GM21825 (cell line): ENCODE measurements around the gene RPUSD1.
"Not testable (repeated sequence)": the region's sequence is repeated elsewhere in the genome, so short reads cannot be mapped to it uniquely, and the experiment has no call there.

Source experiments
- ATAC-seq: cut with Tn5 transposase; IDR thresholded peaks from one replicate; pipeline ENCODE4 v1.9.1; 2021; ENCODE audit warnings: mild to moderate bottlenecking, moderate library complexity; ENCODE audit not compliant: unreplicated experiment

Gene RPUSD1, protein sequence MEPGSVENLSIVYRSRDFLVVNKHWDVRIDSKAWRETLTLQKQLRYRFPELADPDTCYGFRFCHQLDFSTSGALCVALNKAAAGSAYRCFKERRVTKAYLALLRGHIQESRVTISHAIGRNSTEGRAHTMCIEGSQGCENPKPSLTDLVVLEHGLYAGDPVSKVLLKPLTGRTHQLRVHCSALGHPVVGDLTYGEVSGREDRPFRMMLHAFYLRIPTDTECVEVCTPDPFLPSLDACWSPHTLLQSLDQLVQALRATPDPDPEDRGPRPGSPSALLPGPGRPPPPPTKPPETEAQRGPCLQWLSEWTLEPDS

DNA sequence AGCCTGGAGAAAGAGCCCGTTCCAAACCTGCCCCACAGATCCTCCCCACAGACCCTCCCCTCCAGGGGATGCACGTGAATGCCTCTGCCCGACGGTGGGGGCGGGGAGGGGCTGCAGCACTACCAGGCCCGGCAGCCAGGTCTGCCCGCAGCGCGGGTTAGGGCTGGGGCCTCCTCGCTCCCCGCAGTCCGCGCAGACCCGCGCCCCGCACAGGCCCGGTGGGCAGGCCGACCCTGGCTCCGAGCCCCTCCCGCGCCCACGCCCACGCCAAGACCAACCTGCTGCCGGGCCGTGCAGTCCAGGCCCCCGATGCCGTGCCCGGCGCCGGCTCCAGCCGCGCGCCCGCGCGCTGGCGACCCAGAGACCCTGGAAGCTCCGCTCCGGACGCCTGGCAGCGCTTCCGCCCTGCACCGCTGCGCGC is at the start of gene RPUSD1:
Gene RPUSD1 (minus strand): TSS at position 404 of the 421 bp plus-strand sequence. CDS start 644 bp downstream, outside the sequence.
- peak; percentile 20 for ATAC-seq

DNA sequence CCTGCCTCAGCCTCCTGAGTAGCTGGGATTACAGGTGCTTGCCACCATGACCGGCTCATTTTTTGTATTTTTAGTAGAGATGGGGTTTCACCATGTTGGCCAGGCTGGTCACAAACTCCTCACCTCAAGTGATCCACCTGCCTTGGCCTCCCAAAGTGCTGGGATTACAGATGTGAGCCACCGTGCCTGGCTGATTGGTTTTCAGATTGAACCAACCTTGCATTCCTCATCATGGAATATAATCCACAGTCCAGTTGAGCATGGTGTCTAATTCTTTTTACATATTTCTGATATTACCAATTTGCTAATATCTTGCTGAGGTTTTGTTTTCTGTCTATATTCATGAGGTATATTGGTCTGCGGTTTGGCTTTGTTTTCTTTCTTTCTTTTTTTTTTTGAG is 48.6 kb upstream of the RPUSD1 start:
- ATAC-seq, result not testable (repeated sequence)

DNA sequence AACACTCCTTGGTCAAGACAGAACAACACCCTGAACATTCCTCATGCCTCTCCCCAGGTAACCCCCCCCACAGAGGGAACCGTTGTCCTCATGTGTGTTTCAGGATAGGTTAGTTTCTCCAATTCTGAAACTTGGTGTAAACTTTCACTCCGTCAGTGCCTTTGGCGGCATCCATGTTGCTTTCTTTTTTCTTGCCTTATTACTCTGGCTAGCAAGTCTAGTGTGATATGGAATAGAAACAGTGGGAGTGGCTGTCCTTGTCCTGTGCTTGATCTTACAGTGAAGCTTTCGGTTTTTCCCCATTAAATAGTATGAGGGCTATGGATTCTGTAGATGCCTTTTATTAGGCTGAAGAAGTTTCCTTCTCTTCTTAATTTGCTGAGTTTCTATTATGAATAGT is 48.0 kb upstream of the RPUSD1 start:
- no peak for ATAC-seq

DNA sequence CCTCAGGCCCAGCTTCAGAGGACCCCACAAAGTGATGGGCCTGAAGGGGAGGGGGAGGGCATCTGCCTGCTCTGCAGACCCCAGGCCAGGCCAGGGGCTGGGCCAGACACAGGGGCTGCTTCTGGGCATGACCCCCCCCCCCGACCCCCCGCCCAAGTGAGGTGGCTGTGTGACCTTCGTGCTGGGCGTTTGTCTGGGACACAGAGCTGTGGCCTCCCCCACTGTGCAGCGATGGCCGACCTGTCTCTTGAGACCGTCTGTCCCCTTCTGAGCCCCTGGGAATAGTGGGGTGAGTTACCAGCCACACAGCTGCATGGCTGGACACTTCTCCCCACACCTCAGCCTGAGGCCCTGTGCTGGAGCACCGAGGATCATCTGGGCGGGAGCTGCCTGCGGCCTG is 47.2 kb upstream of the RPUSD1 start:
- no peak for ATAC-seq

DNA sequence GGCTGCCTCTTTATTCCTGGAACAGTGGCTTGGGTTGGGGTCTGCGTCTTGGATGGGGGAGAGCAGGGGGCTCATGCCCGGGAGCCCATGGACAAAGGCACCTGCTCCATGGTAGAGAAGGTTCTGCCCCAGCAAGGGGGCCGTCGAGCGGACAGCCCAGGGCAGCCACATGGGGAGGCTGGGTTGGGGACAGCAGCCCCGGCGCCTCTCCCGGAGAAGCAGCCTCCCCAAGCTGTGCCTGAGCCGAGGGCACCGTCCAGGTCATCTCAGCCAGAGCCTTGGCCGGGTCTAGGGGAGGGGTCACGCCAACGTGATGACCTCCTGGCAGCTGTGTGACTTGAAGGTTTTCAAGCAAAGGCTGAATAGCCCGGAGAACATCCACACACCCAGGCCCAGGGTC is 45.2 kb upstream of the RPUSD1 start:
- no peak for ATAC-seq

DNA sequence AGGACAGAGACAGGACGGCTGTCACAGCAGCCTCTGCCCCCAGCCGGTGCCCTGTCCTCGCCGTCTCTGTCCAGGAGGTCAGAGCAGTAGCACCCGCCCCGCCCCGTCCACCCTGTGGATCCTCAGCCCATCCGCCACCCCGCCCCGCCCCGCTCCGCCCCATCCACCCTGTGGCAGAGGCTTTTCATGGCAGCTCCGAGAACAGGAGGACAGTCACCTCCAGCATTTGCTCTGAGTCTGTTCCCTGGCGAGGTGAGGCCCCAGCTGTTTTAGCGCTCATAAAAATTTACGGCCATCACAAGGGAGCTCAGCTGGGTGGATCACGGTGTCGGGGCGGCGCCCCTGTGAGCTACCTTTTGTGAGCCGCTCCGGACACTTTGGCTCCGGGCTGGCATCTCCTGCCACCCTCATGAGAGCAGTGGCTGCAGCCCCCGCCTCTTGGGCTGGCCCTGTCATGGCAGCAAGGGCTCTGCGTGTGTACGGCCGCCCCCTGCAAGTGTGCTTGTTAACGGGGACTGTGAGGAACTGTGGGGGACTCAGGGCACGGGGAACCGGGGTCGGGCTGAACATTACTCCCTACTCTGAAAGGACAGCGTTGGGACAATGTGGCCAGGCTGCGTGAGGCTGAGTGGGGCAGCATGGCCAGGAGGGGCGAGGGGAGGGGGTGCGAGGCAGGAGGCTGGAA is 44.6 kb upstream of the RPUSD1 start:
- ATAC-seq, result no peak

DNA sequence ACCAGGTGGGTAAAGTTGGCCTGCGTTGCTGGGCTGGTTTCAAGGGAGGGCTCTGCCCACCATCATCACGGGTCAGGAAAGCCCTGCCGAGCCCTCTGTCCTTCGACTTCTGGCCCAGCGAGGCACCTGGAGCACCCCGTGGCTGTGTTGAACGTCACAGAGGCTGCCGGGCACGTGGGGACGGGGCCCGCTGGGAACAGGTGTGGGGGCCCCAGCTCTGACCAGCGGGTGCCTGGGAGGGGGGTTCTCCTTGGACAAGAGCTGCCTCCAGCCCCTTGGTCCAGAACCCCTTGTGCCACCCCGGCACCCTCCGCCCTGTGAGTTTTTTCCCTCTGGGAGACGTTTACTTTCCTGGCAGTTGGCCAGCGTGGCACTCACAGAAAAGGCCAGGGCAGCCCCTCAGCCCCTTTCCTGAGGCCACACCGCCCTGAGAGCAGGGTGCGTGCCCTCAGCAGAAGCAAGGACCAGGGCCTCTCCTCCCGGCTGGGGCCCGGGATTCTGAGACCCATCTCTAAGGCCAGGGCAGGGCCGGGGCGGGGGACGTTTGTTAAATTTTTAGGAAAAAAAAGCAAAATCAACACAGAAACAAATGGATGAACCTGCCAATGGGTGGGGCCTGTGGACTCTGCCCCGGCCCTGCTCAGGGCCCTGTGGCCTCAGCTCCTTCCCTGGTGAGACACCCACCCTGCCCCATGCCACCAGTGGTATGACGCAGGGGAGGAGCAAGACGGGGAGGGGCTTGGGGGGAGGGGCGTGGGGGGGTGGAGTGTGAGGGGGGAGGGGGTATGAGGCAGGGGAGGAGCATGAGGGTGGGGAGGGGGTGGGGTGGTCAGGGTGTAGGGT is 43.6 kb upstream of the RPUSD1 start:
- no peak for ATAC-seq

DNA sequence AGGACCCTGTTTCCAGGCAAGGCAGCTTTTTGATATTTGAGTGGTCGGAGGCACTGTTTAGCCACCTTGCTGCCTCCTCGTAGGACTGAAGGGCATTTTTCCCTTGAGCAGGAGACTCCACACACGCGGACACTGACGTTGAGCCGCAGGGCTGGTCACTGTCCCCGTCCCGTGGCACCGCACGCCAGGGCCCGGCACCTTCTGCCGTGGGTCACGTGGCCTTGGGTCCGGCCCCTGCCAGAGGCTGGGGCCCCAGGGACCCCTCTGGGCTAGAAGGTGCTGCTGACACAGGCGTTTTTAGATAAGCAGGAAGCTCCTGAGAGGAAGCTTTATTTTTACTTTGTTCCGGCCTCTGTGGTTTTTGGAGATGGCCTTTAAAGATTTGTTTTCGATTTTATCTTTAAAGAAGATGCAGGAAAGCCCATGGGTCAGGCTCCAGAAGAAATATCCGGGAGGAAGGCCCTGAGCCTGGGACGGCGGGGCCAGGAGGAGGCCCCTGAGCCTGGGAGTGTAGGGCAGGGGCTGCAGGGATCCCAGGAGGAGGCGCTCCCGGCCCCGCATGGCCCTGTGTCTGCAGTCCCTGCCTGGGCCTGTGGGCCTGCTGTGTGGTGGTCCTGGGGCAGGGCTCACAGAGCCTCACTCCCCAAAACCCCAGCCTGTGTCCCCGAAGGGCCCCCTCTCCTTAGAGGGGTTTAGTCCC is 42.8 kb upstream of the RPUSD1 start:
- no peak for ATAC-seq

DNA sequence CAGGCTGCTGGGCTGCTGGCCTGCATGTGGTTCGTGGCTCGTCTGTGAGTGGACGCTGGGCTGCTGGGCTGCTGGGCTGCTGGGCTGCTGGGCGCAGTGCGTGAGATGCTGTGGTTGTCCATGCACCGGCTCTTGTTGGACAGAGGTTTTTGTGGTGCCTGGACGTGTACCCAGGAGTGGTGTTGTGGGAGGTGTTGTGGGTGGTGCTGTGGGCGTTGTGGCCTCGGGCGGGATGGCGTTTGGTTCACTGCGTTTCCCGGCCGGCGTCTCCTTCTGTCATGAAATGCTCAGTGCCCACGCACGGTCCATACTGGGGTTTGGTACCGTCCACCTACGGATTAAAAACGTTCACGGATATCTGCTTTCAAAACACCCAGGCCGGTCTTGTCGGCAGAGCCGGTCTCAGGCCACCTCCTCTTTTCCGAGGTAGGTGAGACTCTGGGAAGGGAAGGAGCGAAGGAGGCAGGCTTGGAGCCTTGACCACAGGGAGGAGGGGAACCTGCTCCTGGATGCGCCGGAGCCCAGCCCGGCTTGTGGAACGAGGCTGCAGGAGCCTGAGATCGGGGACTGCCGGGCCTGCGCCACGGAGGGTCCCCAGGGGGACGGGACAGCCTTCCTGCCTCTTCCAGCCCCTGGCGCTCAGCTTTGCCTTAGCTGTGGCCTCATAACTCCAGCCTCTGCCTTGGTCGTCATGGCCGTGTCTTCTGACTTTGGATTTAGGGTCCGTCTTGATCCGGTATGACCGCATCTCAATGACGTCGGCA is 42.1 kb upstream of the RPUSD1 start:
- ATAC-seq, result no peak

DNA sequence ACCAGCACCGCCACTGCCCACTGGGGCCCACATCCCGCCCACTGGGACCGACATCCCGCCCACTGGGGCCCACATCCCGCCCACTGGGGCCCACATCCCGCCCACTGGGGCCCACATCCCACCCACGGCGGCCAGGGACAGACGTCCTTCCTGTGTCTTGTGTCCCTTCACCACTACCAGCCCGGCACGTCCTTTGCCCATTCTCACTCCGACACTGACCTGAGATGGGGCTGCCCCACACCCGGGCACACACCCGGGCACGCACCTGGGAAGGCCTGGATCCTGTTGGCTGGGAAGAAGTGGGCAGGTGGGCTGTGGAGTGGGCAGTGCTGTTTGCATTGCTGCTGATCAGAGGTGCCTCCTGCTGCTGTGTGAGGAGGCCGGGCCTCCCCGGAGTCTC is 40.7 kb upstream of the RPUSD1 start:
- ATAC-seq, result no peak

DNA sequence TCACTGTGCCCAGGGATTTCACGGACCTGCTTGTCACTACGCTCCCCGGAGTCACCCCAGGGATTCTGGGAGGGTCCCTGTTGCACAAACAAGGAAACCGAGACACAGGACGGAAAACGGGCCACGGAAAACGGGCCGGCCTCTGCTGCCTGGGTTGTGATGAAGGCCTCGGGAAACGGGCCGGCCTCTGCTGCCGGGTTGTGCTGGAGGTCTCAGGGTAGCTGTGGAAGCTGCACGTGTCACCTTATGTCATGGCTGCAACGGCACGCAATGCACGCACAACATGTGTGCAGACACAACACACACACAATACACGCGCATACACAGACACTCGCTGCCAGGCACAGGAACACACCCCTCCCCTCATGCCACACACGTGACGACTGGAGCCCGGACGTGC is 39.3 kb upstream of the RPUSD1 start:
- ATAC-seq, result no peak

DNA sequence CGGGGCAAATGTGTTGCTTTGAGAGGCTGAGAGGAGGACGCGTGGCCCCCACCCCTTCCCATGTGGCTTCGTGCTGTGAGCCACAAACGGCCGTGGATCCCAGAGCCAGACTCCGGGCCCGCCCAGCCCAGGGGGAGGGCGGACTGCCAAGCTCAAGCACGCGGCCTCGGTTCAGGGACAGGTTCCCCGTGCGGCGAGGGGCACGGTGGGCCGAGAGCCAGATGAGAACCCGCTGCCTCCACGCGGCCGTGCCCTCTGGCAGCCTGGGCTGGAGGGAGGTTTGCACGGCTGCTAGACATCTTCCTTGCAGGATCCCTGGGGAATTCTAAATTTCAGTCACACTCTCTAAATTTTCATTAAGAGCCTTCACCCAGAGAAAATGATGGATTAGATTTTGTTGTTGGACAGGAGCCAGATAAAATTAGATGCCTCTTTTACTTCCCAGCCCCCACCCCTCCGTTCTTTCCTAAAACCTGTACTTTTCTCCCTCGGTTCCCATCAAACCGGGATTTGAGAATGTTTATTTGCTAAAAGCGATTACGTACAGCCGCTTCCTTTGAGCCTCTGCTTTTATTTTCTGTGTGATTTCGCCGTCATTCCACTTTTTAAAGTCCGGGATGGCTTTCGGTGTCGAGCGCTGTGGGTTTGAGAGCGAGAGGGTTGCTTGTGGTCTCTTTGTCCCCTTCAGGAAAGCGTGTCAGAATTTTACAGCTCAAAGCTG is 37.3 kb upstream of the RPUSD1 start:
- no peak for ATAC-seq

DNA sequence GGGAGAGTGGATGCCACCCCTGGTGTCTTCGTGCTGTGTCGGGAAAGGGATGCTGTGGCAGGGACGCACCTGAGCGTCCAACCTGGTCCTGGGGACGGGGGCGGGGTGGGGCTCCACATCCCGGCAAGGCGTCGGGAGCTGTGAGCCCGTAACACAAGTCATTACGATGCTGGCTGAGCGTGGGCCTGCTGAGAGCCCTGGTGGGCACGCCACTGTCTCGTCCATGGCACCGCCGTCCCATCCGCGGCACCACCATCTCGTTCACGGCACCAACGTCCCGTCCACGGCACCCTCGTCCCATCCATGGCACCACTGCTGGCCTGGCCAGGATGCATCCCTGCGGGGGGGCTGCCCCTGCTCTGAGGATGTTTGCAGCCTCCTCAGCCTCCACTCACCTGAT is 36.4 kb upstream of the RPUSD1 start:
- ATAC-seq, result no peak

DNA sequence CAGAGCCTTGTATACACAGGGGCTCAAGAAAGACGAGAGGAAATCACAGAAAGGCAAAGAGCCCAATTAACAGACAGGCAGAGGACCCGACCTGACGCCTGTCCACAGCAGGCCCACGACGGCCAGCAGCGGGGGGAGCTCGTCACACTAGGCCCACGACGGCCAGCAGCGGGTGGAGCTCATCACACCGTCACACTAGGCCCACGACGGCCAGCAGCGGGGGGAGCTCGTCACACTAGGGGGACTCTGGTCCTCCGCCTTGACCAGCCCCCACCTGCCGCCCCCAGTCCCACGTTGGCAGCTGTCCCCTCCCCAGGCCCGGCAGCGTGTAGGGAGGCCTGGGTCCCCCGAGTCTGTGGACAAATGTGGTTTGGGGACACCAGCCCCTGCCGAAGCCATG is 36.0 kb upstream of the RPUSD1 start:
- ATAC-seq, result no peak

DNA sequence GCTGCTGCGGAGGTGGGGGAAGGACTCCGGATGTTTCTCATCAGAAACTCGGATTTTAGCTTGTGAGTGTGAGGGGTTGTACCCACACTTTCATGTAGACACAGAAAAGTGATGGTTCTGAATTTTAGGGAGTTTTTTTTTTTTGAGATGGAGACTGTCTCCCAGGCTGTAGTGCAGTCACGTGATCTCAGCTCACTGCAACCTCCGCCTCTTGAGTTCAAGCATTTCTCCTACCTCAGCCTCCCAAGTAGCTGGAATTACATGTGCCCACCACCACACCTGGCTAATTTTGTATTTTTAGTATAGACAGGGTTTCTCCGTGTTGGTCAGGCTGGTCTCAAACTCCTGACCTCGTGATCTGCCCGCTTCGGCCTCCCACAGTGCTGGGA is 34.7 kb upstream of the RPUSD1 start:
- no peak for ATAC-seq

DNA sequence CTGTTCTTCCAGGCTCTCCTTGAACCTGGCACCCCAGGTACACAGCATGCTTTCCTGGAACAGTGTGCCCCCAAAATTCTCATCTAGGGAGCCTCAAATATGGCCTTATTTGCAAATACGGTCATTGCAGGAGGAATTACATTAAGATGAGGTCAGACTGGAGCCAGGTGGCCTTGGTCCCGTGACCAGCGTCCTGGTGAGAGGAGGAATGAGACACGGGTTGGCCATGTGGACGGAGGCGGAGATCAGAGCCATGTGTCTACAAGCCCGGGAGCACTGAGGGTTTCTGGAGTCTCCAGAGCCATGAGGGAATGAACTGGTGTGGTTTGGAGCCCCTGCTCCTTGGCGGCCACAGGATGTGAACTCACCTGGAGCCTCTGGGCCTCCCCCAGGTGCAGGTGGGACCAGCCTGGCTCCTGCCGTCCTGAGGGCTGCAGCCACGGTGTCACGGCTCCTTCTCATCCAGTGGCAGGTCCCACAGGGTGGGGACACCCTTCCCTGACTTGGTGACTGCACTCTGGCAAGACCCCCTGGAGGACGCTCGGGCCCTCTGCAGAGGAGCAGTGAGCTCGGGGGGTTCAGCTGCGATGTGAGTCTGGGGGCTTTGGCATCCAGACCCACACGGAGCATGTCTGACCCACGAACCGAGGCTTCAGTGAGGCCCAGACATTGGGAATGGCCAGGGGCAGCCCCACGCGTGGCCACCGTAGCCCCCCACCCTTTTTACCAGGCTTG is 34.2 kb upstream of the RPUSD1 start:
- no peak for ATAC-seq

DNA sequence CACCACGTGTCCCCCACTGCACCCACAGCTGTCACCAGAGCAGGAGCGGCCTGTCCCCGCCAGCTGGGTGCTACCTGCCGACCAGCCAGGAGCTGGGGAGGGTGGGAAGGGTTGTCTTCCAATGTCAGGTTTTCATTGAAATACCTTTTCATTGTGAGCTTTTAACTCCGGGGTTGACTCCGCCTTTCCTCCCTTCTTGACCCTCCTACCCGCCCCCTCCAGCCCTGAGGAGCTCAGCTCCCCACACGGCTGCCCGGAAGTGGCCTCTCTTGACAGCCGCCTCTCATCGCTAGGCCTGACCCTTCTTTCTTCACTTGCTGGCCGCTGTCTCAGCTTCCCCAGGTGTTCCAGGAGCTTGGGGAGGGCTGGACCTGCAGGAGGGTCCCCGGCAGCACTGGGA is 33.6 kb upstream of the RPUSD1 start:
- no peak for ATAC-seq

DNA sequence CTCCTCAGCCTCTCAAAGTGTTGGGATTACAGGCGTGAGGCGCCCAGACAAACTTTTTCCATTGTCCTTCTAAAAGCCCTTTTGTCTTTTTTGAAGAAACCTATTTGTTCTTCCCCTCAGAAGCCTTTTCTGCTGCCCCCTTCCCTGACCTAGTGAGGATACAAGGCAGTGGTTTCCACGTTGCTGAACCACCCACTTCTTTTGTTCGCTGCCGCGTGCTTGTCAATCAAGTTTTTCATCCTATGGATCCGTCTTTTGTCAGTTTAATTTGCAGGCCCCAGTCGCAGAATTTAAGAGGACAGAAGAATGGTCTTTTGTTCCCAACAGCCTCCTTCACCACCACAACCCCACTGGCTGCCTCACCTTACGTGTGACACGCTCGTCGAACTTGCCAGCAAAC is 32.6 kb upstream of the RPUSD1 start:
- no peak for ATAC-seq

DNA sequence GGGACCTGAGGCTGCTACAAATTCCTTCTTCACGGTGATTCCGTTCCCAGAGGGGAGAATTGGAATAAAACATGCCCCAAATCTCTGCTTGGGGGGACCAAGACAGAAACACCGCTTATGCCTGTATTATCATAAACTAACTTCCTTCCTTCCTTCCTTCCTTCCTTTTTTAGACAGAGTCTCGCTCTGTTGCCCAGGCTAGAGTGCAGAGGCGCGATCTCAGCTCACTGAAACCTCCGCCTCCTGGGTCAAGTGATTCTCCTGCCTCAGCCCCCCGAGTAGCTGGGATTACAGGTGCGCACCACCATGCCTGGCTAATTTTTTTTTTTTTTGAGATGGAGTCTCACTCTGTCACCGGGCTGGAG is 31.8 kb upstream of the RPUSD1 start:
- ATAC-seq, result not testable (repeated sequence)
